GM10847 (cell line): ENCODE results near the gene DLL4.

Source experiments
- POLR2A ChIP-seq: IDR thresholded peaks from 2 replicates; pipeline ENCODE4 v1.6.1; 2011; ENCODE audit not compliant: insufficient read length; ENCODE audit errors: extremely low read depth

DLL4 gene

GRCh38 chr15:40930430-40931299, 1.5 kb downstream of the DLL4 start:
- no peak for TF ChIP-seq POLR2A

DNA sequence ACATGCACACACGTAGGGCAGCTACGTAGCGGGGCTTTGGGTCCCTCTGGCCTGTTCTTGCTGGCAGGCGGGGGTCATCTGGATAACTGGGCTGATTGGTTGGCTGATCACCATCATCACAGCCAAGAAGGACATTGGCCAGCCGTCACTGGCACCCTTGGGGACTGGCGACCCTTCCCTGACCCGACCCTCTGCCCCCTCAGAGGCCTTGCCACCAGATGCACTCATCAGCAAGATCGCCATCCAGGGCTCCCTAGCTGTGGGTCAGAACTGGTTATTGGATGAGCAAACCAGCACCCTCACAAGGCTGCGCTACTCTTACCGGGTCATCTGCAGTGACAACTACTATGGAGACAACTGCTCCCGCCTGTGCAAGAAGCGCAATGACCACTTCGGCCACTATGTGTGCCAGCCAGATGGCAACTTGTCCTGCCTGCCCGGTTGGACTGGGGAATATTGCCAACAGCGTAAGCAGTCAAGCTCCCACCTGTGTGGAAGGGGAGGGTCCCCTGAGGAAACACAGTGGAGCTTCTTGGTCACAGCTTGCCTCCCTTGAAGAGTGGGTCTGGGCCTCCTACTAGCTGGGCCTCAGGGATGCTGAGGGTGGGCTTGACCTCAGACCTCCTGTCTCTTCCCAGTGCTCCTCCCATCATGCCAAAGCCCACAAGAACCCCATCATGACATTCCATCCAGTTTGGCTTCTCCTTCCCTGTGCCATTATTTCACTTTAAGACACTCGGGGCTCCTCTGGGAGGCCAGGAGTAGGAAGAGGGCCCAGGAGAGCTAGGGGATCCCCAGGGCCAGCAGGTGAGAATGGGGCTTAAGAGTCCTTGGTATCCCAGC, 2.4 kb downstream of the DLL4 start:
- TF ChIP-seq POLR2A, result no peak

- TF ChIP-seq POLR2A, result no peak
Observed at GRCh38 chr15:40932156-40932555, 3.0 kb downstream of the DLL4 start.

DNA sequence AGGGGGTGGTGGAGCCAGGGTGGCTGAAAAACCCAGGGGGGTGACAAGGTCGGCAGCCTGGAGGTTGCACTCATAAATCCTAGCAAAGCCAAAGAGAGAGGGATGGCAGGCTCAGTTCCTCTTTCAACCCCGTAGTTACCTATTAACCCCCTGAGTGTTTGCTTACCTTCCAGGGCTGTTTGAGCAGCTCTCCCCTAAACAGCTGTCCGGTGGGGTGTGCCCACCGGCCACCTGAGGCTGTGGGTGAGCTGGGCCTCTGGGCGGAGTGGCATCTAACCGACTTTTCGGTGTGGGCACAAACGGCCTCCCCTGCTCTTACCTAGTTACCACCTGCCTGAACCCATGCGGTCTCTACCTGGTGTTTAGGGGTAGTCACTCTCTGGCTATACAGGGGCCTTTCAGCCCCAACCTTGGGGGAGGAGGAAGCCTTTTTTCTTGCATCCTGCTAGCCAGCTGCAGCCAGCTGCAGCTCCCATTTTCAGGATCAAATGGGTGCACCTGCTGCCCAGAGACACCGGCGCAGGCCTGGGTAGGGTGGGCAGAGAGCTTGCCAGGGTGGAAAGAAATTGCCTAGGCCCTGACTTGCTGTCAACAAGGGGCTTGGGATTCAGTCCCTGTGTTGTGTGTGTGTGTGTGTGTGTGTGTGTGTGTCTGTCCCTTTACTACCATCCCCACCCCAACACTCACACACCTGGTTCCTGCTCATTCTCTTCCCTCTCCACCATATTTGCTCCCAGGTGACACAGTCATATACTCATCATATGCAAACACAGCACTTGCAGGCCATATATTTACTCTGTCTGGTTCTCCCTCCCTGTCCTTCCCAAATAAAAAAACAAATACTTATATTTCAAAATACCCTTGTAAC, 3.7 kb downstream of the DLL4 start:
- TF ChIP-seq POLR2A, result no peak

DNA sequence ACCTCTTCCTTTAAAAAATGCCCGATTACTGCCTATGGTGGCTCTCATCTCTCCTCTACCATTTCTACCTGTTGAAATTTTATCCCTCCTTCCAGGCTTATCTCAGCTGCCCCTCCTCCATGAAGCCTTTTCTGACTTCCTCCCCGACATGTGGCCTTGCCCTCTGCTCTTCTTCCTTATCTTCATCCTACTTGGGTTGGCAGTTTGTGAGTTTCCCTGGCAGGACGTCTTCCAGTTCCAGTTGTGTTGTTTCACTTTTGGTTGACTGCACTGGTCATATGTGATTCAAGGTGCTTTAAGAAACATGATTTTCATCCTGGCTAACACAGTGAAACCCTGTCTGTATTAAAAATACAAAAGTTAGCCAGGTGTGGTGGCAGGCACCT, 4.4 kb downstream of the DLL4 start:
- TF ChIP-seq POLR2A, result no peak

- no peak for TF ChIP-seq POLR2A
Observed at GRCh38 chr15:40934457-40934856, 5.3 kb downstream of the DLL4 start.

DNA sequence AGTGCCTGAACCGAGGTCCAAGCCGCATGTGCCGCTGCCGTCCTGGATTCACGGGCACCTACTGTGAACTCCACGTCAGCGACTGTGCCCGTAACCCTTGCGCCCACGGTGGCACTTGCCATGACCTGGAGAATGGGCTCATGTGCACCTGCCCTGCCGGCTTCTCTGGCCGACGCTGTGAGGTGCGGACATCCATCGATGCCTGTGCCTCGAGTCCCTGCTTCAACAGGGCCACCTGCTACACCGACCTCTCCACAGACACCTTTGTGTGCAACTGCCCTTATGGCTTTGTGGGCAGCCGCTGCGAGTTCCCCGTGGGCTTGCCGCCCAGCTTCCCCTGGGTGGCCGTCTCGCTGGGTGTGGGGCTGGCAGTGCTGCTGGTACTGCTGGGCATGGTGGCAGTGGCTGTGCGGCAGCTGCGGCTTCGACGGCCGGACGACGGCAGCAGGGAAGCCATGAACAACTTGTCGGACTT, 7.1 kb downstream of the DLL4 start:
- no peak for TF ChIP-seq POLR2A

- TF ChIP-seq POLR2A, result no peak
Observed at GRCh38 chr15:40936709-40937666, 7.8 kb downstream of the DLL4 start.

GRCh38 chr15:40937762-40938535, 8.8 kb downstream of the DLL4 start:
- TF ChIP-seq POLR2A, result no peak

GRCh38 chr15:40938536-40938870, 9.4 kb downstream of the DLL4 start:
- no peak for TF ChIP-seq POLR2A

GRCh38 chr15:40940296-40940801, 11.2 kb downstream of the DLL4 start:
- no peak for TF ChIP-seq POLR2A

- TF ChIP-seq POLR2A, result no peak
Observed at GRCh38 chr15:40941068-40941527, 12.0 kb downstream of the DLL4 start.
